AG09319 (cell line): ENCODE data around the gene RFX3.

ENCODE experiments used
- DNase-seq: peaks from one replicate; pipeline ENCODE4 v3.0.0-alpha.2; 2010; ENCODE audit warnings: low read depth; ENCODE audit errors: extremely low read depth
- TF ChIP-seq, protein P1 (sequence below): IDR thresholded peaks from 2 replicates; pipeline ENCODE4 v1.5.1; 2011; ENCODE audit warnings: low read depth, mild to moderate bottlenecking, inconsistent platforms, low read length, moderate library complexity

RFX3 gene

DNA sequence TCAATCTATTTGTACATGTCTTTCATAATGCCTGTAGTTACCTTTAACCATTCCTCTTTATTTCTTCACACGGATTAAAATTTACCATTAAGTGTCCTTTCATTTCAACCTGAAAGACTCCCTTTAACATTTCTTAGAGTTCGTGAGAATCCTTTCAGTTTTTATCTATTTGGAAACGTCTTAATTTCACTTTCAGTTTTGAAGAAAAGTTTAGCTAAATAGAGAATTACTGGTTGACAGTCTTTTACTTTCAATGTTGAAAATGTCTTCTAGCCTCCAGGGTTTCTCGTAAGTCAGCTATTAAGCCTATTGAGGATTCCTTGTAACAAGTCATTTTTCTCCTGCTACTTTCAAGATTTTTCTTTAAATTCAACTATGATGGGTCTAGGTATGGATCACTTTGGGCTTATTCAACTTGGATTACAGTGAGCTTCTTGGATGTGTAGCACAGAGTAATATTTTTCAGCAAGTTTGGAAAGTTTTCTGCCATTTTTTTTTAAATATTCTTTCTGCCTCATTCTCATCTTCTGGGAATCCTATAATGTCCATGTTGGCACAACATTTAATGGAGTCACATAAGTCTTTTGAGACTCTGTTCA is 48.5 kb downstream of the RFX3 start:
- DNase-seq: no peak
- TF ChIP-seq, protein P1, sequence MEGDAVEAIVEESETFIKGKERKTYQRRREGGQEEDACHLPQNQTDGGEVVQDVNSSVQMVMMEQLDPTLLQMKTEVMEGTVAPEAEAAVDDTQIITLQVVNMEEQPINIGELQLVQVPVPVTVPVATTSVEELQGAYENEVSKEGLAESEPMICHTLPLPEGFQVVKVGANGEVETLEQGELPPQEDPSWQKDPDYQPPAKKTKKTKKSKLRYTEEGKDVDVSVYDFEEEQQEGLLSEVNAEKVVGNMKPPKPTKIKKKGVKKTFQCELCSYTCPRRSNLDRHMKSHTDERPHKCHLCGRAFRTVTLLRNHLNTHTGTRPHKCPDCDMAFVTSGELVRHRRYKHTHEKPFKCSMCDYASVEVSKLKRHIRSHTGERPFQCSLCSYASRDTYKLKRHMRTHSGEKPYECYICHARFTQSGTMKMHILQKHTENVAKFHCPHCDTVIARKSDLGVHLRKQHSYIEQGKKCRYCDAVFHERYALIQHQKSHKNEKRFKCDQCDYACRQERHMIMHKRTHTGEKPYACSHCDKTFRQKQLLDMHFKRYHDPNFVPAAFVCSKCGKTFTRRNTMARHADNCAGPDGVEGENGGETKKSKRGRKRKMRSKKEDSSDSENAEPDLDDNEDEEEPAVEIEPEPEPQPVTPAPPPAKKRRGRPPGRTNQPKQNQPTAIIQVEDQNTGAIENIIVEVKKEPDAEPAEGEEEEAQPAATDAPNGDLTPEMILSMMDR: no peak

DNA sequence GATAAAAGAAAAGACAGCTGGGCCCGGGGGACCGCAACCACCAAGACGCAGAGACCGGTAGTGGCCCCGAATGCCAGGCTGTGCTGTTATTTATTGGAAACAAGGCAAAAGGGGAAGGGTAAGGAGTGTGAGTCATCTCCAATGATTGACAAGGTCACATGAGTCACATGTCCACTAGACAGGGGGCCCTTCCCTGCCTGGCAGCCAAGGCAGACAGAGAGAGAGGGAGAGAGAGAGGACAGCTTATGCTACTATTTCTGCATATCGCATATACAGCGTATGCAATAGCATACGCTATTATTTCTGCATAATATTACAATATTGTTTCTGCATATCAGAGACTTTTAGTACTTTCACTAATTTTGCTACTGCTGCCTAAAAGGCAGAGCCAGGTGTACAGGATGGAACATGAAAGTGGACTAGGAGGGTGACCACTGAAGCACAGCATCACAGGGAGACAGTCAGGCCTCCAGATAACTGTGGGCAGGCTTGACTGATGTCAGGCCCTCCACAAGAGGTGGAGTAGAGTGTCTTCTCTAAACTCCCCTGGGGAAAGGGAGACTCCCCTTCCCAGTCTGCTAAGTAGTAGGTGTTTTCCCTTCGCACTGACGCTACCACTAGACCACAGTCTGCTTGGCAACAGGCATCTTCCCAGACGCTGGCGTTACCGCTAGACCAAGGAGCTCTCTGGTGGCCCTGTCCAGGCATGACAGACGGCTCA is 50.3 kb downstream of the RFX3 start:
- TF ChIP-seq, protein P1: no peak
- DNase-seq: no peak

DNA sequence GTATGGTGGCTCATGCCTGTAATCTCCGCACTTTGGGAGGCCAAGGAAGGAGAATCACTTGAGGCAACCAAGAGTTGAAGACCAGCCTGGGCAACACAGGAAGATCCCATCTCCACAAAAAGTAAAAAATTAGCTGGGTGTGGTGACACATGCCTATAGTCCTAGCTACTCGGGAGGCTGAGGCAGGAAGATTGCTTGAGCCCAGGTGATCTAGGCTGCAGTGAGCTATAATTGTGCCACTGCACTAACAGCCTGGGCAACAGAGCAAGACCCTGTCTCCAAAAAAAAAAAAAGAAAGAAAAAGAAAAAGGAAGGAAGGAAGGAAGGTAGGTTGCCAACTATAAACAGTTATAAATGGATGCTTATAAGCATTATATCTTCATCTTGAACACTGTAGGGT is 51.0 kb downstream of the RFX3 start:
- DNase-seq: no peak
- TF ChIP-seq, protein P1: no peak

DNA sequence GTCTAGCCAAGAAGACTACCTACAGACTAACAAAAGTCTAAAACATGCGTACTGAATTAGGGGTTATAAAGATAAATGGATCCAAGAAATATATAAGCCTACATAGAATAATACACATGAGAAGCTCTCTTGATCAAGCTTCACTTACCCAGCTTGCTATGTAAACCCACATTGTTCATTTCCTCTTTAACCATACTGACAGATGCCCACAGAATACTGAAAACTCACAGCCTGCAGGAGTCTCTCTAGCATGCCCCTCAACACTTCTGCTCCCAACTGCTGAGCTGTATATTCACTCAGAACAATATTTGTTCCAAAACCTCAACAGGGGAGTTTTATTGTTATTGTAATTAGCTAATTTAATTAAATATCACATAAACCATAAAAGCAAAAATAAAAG is 52.4 kb downstream of the RFX3 start:
- DNase-seq: no peak
- TF ChIP-seq, protein P1: no peak

DNA sequence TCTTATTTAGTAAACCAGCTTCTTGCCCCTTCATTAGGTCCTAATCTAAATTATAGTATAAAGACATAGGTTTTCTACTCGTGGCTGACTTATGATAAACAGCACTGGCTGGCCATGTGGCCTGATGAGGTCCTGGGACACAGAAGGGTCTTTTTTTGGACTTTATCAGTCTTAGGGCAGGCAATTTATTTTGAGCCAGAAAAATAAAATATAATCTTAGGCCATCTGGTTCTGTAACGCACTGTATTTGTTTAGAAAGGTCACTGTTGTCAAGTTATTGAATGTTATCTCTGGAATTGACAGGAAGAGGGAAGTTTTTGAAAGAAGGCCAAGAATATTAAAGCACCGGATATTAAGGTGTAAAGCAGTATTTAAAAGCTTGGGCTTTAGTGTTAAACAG is 53.9 kb downstream of the RFX3 start:
- DNase-seq: no peak
- TF ChIP-seq, protein P1: no peak

DNA sequence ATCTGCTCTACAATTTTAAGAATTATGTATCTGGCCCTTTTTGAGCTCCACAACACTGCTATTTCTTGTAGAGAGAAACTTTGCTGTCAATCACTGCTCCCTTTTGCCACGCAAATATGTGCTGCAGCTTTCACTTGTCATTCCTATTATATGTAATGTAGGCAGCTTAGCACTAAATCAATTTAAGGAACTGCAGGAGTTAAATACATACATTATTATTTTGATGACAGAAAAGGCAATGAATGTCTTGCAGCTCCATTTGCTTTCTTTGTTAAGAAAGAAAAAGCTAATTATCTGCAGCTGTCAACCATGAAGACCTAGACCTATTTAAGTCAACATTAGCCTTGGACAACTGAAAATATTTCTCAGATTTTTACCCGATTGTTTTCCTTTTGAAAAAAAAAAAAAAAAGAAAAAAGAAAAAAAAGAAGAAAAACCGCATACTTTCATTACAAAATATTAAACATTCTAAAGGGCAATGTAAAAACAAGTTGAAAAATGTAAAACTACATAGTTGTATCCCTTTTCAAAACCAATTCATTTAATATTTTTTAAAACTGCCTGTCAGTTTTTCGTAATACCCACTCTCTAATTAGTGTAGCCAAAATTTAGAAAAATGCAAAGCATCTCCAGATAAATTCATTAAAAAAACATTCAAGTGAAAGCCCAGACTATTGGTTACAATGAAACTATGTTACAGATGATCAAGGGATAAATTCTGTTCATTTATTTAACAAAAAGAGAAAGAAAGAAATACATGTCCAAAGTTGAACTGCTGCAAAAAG is 57.2 kb downstream of the RFX3 start:
- TF ChIP-seq, protein P1: no peak
- peak; percentile 11 for DNase-seq
